GM10266 (cell line): ENCODE results near the gene TNIP3.

Experiments
- DNase-seq: peaks from one replicate; pipeline ENCODE4 v3.0.0; 2012; ENCODE audit errors: extremely low spot score
- CTCF ChIP-seq: IDR thresholded peaks from 2 replicates; pipeline ENCODE4 v1.5.1; 2012; ENCODE audit warnings: mild to moderate bottlenecking, low read depth; ENCODE audit not compliant: control insufficient read depth, insufficient read depth; ENCODE audit errors: missing control alignments

TNIP3 gene

GRCh38 chr4:121156822-121157769, 7.0 kb downstream of the TNIP3 start:
- no peak for DNase-seq
- no peak for TF ChIP-seq CTCF

DNA sequence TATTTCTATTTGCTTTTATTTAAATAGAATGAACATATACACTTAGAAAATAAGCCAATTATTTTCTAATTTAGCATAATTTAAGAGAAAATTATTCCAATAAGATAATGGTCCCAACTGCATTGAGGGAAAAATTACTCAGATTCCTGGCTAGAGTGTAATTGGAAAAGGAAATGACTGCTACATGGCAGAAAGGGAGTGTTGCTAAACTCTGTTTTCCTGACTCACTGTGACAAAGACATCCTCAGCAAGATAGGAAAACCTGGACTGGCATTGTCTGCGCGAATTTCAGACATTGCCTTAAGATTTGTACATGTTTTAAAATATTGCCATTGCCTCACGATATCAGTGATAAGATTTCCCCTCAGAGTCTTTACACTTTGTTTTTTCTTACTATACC, 8.2 kb downstream of the TNIP3 start:
- DNase-seq, result no peak
- TF ChIP-seq CTCF, result no peak

DNA sequence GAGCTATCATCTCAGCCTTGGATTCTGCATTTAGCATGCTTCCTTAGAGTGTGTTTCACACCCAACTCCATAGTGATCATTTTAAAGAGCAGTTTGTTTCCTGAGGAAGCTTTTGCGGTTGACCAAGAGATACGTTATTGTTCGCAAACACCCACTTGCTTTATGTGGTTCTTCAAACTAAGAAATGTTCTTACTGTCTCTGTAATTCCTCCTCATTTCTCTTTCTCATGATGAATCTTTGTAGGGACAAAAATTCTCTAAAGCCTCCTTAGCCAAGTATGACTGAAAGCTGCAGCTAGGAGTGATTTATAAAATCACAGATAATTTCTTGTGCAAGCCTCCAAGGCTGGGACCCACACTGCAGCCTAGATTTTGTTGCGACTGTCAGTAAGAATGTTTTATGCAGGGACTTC, 10.0 kb downstream of the TNIP3 start:
- DNase-seq, result no peak
- no peak for TF ChIP-seq CTCF

- TF ChIP-seq CTCF, result no peak
- no peak for DNase-seq
Measured at GRCh38 chr4:121151942-121152341, 12.2 kb downstream of the TNIP3 start.

DNA sequence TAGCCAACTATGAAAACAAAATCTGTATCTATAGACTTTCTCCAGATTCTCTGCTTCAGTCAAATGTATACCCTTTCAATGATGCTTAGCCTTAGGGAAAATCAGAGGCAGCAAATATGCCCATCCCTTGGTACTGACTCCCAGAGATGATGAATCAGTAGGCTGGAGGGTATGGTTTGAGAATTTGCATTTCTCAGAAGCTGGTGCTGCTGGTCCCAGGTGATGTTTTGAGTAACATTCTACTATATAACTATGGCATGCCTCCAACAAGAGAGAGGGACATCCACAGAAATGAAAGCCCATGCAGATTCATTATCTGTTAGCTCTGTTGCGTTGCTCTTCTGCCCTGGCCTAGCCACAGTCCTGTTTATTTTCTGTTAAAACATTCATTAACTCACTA, 13.6 kb downstream of the TNIP3 start:
- DNase-seq, result no peak
- TF ChIP-seq CTCF, result no peak

DNA sequence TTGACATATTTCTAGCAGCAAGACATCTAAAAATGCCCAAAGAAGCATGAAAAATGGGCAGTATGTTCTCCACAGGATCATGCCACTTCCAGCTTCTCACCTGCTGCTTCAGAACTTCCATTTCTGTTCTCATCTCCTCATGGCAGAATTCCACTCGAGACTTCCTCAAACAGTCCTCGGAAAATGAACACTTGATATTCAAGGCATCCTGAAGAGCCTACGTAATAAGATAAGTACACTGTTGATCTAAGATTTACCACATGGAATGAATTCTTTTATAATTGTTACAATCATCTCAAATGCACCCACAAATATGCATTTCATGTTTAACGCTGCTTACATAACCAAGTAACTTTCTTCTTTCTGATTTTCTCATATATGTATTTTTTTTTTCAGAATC, 14.1 kb downstream of the TNIP3 start:
- no peak for TF ChIP-seq CTCF
- DNase-seq, result no peak

DNA sequence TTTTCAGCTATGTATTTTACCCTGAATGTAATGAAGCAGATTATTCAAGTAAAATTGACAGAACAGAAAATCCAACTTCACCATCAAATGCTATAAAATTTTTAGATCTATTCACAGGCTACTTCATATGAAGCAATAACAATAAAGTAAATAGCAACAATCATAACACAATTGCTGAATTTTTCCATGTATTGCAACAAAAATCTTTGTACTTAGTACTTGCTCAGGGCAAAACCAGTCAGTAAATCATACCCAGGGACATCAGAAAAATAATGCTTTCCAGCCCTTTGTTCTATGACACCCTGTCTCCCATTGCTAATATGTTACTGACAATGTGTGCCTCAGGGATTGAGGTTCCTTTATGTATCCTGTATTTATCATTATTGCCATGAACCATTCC, 15.5 kb downstream of the TNIP3 start:
- TF ChIP-seq CTCF, result no peak
- no peak for DNase-seq
